ENCODE results near the gene HOMER1.
A peak's percentile ranks its signal among the peaks of the same experiment; 100 is the strongest.
"Not testable (repeated sequence)": the region's sequence is repeated elsewhere in the genome, so short reads cannot be mapped to it uniquely, and the experiment has no call there.

Gene HOMER1

DNA sequence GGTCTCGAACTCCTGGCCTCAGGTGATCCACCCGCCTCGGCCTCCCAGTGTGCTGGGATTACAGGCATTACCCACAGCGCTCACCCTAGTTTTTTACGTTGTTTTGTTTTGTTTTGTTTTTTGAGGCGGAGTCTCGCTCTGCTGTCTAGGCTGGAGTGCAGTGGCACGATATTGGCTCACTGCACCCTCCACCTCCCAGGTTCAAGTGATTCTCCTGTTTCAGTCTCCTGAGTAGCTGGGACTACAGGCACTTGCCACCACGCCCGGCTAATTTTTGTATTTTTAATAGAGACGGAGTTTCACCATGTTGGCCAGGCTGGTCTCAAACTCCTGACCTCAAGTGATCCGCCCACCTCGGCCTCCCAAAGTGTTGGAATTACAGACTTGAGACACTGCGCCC lies 2.4 kb upstream of the HOMER1 start:
- ATAC-seq = not testable (repeated sequence)

DNA sequence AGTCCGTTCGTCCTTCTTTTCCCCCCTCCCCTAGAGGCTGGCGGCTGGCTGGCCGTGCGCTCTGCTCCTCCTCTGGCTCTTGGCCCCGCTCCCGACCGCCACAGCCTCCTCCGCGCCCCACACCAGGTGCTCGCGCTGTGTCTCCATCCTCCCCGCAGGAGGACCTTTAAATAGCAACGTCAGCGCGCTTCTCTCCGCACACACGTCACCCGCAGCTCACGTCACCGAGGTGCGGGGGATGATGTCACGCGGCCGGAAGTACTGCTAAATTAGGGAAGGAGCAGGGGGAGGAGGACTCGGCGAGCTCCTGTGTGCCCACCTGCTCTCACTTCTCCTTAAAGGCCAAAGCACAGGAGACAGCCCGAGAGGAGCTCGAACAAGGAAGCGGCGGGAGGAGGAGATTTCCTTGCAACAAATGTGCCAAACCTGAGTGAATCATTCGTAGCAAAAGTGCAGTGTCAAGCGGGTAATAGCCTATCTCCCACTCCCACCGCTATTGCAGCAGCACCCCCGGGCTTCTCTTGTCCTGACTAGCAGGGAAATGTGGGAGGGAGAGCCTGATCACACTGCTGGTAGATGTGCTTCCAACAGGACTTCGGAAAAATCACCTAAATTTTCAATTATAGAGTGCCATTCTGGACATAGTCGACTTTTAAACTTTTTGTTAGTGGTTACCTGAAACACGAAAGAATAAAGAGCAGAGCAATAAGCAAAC lies 614 bp upstream of the HOMER1 start:
- peak; percentile 82 to 84 for ATAC-seq

DNA sequence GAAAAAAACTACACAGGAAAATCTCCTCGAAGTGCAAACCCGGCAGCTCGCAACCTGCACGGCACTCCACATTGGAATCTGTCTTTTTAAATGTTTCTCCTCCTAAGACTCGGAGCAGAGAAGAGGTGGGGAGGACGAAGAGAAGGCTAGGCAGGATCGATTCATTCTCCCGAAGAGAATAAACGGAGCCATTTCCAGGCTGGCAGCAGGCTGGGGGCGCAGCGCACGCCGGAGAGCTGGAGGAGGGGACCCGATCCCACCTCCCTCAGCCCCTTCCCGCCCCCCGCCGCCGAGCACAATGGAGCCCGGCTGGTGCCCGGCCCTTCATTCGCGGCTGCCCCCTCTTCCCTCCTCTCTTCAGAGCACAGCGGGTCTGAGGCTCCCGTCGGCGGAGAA lies 628 bp downstream of the HOMER1 start:
- peak; percentile 30 to 44 for ATAC-seq

DNA sequence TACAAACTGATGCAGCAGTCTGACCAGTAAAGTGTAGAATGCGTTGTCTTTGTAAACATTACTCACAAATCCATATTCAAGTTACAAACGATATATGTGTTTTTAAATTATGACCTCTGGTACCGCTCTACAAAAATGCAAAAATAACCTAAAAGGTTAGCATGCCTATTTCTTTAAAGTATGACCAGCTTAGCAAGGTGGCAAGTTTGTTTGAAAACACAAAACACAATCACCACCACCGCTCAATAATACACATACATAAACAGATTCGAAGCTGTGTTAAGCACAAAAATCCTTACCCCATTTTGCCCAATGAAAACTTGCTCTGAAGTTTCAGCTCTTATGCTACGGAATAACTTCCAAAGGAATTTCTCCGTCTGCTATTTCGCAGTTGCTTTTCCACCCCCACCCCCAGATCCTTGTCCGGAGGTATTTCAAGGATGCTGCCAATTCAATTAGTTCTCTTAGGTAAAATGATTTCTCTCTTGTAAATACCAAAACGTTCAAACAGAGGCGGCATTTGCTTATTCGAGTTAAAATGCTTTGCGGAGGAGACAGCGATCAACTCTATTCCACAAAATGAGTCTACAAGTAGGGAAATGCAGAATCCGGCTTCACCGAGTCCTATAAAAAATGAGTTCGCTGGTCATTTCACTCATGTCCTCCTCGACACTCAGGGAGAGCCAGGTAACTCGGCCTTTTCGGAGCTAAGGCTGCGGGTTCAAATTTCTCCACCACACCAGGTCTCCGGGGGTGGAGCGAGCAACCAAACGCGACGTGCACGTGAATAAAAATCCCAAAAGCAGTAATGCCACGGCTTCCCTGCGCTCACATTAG lies 1.2 kb downstream of the HOMER1 start:
- no peak for ATAC-seq

DNA sequence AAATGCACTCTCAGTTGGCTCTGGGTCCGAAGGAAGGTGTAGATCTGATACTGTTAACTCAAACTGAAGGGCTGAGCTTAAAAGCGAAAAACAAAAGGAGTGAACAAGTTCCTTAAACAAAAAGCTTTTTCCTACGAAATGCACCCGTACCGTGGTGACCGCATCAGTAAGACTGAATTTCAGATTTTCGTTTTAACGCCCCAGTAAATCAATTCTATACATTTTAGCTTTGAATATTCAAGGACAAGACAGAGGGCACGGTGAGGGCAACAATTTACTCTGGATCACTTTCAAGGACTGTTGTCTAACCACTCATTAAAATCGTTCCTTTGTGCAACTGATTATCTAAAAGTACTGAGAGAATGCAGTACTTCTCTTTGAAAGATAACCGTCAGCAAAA lies 1.9 kb downstream of the HOMER1 start:
- ATAC-seq = no peak

DNA sequence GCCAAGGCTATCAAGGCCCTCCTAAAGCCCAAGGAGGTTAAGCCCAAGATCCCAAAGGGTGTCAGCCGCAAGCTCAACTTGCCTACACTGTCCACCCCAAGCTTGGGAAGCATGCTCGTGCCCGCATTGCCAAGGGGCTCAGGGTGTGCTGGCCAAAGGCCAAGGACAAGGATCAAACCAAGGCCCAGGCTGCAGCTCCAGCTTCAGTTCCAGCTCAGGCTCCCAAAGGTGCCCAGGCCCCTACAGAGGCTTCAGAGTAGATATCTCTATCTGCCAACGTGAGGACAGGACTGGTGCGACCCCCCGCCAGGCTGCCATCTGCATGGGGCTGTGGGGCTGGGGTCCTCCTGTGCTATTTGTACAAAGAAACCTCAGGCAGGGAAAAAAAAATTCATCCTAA lies 3.3 kb downstream of the HOMER1 start:
- ATAC-seq = no peak

DNA sequence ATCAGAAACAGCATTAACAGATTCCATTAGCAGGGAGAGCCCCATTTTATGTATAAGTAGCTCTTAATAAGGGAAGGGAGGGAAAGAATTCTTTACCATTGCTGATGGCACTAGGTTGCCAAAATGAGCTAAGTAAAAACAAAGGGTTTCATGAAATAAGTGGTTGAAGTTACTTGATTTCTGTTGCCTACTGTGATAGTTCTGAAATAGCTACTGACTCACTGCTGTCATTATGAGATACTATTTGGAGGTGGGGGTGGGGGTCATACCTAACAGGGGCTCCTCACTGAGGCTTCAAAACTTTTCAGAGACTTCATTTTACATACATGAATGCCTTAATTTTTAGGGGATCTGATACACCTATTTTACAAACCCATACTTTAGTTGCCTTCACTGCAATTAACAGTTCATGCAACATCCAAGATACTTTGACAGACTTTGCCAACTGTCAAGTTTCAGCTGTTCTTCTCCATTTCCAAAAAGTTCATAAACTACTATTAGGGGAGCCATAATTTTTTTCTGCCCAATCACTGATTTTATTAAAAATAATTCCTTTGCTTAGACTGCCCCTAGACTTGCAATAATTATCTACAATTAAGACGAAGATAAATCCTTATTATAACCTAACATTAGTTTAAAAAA lies 4.6 kb downstream of the HOMER1 start:
- no peak for ATAC-seq

DNA sequence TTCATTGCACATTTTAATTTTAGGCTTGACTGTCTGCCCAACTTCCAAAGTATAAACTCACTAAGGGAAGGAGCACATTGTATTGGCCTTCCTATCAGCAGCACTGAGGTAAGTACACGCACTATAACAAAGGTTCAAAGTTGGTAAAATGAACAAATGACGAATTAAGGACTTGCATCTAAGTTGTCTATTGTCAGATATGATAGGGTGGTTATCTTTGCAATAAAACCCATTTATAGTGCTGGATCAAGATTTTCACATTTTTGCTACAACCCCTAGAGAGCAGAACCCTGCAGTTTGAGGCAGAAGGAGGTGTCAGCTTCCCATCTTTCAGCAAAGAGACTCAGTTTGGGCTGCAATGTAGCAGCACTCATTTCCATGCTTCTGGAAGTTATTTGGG lies 5.1 kb downstream of the HOMER1 start:
- no peak for ATAC-seq

DNA sequence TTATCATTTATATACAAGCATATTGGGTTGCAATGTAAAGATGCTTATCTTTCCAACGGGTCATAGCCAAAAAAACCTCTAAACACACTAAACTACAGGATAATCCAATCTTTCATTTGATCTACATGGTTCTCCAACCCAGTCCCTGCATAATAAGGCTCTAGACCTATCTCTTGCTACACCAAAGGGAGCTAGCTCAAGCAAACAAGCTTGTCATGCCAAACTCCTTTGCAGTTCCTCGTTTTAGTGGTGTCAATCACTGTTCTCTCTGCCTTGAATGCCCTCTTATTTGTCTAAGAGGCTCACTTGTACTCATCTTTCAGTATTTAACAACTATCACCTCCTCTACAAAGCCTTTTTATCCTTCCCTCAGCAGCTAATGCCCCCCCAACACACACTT lies 5.6 kb downstream of the HOMER1 start:
- ATAC-seq = no peak

DNA sequence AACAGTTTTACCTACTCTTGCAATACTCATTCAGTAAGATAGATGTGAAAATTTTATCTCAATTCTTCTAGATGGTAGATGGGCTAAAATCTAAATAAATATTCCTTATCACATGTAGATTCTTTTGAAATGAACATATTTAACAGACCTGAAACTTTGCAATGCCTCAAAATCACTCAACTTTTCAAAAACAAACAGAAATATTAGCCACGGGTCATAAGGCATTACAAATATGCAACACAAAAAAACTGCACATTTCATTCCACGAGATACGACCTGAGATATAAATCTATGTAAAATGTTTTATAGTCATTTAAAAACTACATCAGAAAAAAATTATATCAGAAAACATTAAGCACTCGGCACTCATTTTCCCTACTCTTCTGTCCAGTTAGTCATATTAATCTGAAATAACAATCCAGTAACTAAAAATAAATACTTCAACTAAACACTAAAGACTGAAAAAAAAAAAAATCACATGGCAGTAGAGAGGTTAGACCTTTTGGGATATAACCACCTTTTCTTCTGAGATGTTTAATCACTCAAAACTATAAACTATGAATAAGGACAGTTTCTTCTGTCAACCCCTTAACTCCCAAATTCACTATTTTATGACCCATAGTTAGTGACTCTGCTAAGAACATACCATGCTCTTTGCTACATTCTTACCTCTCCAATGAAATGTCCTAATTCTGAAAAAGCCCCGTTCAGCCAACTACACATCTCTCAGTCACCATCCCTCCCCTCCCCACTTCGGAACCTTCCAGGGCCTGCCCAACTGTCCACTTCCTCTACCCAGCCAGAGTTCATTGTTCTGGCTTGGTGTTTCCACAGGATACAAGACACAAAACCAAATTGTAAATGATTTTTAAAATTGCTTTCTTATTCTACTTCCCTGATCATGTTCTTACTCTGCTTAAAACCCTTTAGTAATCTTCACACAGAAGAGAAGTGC lies 6.4 kb downstream of the HOMER1 start:
- no peak for ATAC-seq

DNA sequence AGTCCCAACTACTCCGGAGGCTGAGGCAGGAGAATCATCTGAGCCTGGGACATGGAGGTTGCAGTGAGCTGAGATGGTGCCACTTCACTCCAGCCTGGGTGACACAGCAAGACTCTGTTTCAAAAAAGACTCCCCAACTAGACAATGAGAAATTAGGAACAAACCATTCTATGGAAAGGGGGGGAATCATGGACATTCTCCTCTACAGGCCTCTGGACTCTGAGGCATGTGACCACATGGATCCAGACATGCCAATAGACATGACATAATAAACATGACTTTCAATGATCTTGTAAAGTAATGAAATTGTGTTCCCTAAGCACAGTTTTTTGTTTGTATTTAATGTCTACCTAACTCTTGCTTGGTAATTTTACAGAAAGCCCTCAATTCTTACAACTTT lies 8.8 kb downstream of the HOMER1 start:
- ATAC-seq = no peak

DNA sequence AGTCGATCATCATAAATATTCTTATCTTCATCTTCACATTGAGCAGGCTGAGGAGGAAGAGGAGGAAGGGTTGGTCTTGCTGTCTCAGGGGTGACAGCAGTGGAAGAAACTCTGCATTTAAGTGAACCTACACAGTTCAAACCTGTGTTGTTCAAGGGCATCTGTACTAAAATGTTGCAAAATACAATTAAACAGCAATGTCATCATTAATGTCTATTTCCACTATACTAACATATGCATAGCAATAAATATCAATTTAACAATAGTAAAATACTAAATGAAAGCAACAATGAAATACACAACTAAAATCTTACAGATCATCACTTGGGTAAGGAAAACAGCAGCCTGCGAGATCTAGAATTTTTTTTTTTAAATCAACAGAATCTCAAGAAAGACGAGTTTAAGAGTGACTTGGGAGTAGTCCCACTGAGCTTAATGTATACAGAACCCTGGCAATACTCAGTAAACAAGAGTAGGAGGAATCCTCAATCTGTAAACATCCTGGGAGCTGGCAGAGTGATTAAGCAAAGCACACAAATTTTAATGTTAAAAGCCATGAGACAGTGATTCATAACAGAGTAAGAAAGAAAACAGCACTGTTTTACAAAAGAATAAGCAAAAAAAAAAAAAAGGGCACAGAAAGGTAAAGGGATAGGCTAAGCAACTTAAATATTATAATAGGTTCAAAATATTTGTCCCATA lies 10.0 kb downstream of the HOMER1 start:
- ATAC-seq = no peak

DNA sequence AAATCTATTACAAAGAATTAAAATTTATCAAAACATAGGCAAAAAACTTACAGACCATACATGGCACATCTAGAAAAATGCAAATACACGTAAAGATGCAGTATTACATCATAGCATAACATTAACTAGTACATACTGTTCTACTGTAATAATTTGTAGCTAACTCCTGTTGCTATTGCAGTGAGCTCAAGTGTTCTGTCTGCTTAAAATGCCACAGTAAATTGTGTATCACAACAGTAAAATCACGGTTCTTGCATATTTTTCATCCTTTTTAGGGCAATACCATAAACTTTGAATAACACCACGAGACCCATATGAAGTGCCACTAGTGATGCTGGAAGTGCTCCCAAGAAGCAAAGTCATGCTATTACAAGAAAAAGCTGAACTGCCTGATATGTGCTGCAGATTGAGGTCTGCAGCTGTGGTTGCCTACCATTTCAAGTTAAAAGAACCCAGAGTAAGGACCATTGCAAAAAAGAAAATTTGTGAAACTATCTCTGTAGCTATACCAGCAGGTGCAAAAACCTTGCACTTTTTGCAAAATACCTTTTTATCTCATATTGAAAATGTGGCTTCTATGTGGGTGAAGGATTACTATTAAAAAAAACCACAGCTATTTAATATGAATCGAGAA lies 14.2 kb downstream of the HOMER1 start:
- no peak for ATAC-seq

DNA sequence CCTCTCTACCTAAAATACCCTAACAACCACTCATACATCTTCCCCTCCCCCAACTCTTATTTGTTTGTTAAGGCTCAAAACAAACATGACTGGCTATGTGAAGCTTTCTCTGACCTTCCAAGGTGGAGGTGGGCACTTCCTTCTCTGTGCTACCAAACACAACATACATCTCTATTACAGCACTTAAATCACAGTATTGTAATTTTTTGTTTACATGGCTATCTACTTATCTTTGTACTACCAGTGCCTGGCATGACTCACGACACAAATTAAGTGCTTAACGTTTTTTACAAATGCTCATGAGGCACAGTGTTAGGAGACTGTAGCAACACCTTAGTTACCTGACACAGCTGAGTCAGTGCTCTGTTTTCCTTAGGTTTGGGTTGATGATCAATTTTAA lies 18.6 kb downstream of the HOMER1 start:
- ATAC-seq = no peak

DNA sequence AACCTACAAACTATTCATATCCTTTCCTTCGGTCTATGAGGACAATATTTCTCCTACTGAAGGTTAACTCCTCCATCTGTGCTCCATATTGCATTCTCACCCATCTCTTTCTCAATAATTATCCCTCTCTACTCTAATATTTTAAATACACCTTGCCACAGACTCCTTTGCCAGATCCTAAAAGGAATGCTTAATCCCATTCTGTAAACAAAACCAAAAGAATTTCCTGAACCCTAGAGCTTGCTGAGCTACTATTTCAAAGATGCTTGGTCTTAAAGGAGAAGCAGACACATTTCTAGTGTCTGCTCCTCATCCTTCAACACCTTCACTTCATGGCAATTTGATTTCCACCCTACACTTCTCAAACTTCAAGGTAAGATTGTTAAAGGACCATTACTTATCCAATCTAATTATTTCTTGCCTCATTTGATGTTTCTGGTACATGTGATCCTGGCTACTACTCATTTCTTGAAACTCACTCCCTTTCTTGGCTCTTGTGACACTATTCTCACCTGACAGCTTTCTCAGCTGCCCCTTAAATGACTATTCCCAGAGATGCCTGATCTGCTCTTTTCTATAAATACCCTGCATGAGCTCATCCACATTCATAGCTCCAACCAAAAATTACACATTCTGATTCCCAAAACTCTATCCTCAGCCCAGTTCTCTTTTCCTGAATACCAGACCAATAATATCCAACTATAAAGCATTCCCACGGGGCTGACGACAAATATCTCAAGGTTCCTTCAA lies 20.2 kb downstream of the HOMER1 start:
- ATAC-seq = no peak

DNA sequence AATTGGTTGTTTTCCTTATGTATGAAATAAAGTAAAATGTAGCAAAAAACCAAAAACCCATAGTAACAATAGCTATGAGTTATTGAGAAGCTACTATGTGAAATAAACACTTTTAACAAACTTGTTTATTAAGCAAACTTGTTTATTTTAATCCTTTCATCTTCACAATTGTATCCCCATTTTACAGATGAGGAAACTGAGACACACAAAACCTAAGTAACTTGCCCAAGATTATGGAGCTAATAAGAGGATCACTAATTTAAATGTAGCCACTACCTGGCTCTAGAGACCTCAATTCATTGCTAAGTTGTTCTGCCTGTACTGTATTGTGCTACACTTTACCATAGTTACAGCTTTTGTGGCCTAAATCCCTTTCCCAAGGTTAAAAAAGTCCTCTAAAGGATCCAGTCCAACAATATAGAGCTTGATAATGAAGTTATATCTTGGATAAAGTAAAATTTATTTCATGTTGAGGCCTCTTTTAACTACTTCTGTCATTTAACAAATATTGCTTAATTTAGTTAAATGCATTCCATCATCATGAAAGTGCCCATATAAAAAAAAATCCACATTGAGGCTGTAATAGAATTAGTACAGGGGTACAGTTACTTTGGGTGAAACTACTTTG lies 22.1 kb downstream of the HOMER1 start:
- ATAC-seq = no peak

DNA sequence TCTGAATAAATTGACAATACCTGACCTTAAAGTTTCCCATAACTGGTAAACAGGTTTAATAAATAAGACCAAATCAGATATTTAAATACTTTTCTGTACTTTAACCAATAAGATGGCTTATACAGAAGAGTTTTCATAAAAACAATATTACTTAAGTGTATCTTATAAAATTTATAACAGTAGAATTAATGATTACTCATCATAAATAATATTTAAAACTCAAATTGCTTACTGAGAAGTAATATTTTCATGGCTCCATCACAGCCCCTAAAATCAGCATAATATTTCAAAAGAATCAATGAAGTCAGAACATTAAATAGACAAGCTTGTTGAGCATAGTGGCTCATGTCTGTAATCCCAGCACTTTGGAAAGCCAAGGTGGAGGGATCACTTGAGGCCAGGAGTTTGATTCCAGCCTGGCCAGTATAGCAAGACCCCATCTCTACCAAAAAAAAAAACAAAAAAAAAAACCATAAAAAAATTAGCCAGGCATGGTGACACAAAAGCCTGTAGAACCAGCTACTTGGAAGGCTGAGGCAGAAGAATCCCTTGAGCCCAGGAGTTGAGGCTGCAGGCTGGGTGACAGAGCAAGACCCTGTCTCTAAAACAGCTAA lies 23.5 kb downstream of the HOMER1 start:
- ATAC-seq = no peak

DNA sequence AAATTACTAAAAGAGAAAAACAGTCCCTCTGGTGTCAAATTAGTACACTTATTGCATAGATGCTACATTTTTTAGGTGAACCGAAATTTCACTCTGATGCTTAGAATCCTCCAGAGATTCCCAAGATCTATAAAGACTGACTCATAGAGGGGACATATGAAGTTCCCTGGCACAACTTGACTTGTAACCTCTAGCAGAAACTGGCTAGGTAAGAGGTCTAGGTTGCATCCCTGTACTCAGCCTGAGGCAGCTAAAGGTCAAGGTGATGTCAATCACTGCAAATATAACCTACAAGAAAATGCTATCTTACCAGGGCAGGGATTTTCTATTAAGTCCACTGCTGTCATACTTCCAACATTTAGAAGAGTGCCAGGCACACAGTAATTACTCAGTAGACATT lies 24.2 kb downstream of the HOMER1 start:
- ATAC-seq = no peak

DNA sequence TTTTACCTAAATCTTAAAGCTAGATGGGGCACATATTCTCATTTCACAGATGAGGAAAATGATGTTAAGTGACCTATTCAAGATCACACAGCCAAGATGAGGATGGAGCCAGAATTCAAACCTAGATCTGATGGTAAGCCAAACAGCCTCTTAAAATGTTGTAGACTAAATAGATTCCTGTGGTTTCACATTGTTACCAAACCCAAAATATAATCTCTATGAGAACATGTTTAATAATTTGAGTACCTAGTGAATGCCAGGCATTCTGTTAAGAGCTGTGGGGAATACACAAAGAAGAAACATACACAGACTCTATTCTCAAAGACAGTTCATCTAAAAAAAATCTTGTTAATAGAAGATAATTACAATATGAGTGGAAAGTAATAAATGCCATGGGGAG lies 25.2 kb downstream of the HOMER1 start:
- ATAC-seq = no peak

DNA sequence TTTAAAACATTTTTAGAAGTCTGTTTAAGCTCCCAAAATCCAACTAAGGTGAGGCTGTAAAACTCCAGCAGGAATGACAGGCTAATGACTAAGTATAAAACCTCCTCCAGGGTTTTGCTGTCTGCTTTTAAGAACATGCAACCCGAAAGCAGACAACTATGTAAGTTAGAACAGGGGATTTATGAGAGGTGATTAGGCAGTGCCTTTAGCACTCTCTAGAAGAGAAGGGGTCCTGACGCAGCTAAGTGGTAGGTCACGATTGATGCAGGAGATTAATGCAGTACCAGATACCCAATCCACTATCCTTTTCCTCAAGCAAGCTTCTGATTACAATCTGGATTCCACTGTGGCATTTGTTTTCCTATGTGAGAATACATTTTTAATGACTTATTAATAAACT lies 25.9 kb downstream of the HOMER1 start:
- ATAC-seq = no peak
